GM21723 (cell line): ENCODE measurements around the gene COPG1.
A peak's percentile ranks its signal among the peaks of the same experiment; 100 is the strongest.
"Not testable (repeated sequence)": the region's sequence is repeated elsewhere in the genome, so short reads cannot be mapped to it uniquely, and the experiment has no call there.

Source experiments
- ATAC-seq: cut with Tn5 transposase; IDR thresholded peaks from one replicate; pipeline ENCODE4 v1.9.1; 2021; ENCODE audit warnings: mild to moderate bottlenecking, moderate library complexity; ENCODE audit not compliant: unreplicated experiment

Gene COPG1

DNA sequence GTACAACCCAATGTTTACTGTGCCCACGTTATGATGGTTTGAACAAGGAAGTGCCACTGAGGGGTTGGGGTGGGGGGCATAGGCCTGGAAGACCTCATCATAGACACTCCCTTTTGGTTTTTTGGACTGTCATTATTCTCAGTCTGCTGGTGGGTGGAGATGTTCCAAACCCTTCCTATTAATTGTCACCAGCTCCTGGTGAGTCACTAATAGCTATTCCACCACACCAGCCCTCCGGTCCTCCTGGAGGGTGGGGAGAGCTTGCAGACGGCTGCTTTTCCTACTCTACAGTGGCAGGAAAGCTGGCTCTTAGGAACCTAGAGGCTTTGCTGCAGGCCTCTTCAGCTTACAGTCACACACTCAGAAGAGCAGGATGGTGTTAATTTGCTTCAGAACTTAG is 9.0 kb upstream of the COPG1 start:
- ATAC-seq, result no peak

DNA sequence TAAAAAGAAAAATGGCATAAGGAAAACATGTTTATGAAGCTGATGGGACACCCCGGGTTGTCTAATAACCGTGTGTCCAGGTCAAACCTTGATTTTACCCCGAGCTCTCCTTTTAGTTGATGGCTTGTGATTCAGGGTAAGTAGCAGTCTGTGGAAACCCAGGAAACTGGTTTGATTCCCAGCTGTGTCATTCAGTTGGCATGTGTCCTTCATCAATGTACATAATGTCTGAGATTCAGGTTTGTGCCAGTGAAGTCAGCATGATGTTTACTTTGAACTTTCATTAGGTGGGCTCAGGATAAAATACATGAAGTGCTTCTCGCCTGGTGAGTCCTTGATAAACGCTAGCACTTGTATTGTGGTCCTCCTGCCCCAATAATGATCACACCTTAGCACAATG is 4.3 kb upstream of the COPG1 start:
- no peak for ATAC-seq

DNA sequence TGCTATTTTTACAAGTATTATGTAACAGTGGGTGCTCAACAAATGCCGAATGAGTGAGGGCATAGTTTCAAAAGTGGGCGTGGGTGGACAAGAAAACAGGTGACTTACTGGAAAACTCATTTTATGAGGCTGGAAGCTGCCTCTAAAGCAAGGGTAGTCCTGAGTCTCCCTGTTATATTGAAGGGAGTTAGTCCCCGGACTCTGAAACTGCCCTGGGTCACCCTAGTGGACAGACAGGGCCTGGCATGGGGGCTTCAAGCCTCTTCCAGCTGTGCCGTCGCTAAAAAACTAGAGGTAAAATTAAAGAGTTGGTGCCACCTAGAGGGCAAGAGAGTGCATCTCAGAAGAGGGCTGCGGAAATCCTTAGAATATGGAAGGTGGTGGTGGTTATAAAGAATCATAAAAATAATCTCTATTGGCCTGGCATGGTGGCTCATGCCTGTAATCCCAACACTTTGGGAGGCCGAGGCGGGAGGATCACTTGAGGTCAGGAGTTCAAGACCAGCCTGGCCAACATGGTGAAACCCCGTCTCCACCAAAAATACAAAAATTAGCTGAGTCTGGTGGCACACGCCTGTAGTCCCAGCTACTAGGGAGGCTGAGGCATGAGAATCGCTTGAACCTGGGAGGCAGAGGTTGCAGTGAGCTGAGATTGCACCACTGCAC is 3.6 kb upstream of the COPG1 start:
- peak; percentile 41 for ATAC-seq

DNA sequence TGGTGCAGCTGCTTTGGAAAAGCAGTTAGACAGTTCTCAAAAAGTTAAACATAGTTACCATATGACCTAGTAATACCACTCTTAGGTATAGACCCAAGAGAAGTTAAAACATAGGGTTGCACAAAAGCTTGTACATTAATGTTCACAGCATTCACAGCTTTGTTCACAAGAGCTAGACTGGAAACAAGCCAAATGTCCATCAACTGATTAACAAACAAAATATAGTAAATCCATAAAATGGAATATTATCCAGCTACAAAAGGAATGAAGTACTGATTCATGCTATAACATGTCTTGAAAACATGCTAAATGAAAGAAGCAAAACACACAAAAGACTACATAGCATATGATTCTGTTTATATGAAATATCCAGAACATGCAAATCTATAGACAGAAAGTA is 2.8 kb upstream of the COPG1 start:
- no peak for ATAC-seq

DNA sequence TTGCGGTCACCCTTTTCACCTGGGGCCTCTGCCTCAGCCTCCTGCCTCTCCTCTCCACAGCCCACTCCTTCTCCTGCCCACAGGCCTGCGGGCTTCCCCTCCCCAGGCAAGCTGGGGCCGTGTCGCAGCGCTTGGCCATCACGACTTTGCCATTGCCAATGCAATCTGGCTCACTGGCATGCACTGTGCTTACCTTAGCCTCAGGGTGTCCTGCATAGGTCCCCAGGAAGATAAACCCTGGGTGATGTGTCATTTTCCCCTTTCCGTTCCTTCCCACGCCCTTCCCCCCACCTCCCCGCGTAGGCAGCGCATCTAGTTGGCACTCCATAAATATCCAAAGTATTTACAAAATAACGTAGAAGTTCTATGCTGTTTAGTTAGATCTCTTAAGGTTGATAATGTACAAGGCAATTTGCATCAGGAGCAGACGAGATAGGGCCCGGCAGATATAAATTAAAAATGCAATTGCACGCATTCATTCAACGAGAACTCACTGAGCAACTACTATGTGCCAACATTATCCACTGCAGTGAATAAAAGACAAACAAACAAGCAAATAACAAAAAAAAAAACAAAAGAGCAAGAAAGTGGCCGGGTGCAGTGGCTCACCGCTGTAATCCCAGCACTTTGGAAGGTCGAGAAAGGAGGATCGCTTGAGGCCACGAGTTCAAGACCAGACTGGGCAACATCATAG is 973 bp upstream of the COPG1 start:
- ATAC-seq, result no peak

DNA sequence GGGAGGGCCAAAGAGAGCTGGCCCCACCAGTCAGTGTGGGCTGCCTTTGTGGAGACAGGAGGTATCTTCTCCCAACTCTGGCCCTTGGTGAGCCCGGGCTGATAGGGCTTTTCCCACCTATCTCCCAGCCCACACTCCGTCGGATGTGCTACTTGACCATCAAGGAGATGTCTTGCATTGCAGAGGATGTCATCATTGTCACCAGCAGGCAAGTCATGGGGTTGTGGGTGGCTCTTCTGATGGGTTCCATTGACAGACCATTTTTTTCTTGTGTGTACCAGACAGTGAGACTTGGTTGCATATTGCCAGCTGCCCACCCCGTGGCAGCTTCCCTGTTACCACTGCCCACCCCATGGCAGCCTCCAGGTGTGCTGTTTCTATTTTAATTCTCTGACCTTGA is 3.3 kb downstream of the COPG1 start:
- ATAC-seq, result no peak

DNA sequence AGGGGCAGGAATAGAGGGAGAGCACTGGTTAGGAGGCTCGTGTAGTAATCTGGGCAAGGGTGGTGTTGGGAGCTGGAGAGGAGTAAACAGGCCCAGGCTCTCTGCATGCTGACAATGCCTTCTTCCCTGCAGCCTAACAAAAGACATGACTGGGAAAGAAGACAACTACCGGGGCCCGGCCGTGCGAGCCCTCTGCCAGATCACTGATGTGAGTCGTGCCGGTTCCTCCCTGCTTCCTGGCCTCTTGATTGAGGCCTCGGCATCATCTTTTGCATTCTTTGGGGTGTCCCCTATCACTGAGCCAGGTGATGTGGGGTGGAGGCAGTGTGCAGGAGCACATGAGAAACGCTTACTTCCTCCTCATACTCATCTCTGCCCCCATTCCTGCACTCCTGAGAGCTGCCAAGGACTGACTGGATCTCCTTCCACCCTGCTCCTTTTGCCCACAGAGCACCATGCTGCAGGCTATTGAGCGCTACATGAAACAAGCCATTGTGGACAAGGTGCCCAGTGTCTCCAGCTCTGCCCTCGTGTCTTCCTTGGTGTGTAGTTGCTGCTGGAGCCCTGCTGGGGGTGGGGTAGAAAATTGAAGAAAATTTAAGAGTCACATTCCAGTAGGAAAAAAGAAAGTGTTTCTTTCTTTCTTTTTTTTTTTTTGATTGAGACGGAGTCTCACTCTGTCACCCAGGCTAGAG is 5.3 kb downstream of the COPG1 start:
- no peak for ATAC-seq

DNA sequence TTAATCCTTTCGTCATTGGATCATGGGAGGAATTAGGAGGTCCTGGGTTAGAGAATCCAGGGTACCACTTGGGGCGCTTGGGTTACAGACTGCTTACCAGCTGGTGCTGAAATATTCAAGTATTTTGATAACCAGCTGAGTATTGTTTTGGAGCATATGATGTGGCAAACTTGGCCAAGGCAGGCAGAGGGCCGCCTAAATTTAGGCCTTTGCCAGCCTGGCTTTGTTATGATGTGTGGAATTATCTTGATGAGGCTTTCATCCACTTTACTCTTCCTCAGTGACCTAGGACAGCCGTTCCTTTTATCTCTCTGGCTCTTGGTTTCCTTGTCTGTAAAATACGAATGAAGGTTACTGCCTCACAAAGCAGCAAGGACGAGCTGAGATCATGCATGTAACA is 6.9 kb downstream of the COPG1 start:
- no peak for ATAC-seq

DNA sequence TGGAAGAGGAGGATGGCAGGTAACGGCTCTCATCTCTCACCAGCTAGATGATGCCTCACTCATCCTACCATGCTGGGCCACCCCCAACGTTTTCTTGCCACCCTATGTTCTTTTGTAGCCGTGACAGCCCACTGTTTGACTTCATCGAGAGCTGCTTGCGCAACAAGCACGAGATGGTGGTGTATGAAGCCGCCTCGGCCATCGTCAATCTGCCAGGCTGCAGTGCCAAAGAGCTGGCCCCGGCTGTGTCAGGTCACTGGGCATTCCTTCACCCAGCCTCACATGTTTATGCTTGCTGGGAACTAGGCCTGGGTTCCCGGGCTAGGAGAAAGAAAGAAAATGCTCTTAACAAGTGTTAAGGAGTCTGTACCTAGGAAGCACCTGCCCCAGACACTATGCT is 8.2 kb downstream of the COPG1 start:
- no peak for ATAC-seq

DNA sequence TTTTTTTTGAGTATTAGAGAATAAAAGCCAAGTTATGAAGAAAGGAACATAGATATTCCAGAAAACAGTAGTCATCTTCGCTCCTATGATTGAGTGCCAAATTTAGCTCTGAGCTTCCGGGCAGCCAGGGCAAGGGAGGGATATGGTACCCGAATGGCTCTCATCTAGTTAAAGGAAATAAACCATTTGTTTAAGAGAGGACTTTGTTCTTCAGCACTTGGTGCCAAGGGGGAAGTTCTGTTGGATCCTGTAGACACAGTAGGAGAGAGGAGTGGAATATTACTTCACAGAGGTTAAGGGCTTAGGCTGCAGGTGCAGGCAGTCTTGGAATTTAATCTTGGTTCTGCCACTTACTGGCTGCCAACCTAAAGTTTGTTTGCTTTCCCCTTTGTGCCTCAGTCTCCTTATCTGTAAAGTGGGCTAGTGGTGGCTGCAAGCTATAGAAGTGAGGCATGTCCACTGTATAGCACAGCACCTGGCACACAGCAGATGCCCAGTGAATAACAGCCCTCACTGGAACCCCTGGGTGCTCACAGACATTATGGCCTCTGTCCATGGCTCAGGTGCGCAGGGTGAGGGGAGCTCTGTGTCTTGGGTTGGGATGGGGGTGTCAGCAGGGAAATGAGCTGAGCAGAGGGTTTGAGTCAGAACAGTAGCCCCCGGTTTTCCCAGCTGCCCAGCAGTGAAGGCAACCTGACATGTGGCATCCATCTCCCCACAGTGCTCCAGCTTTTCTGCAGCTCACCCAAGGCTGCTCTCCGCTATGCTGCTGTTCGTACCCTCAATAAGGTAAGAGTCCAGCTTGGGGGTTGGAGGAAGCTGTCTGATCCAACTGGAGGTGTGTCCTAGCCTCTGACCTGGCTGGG is 10.4 kb downstream of the COPG1 start:
- no peak for ATAC-seq

DNA sequence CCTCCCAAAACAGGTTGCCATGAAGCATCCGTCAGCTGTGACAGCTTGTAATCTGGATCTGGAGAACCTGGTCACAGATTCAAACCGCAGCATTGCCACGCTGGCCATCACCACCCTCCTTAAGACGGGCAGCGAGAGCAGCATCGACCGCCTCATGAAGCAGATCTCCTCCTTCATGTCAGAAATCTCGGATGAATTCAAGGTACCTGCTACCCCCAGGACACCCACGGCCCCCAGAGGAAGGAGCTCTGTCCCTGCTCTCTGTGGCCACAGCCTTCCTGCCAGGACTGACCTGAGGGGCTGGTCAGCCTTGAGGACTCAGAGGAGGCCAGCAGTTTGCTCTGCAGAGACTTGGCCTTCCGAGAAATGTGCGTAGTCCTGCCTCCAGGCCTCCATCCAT is 11.2 kb downstream of the COPG1 start:
- ATAC-seq, result no peak

DNA sequence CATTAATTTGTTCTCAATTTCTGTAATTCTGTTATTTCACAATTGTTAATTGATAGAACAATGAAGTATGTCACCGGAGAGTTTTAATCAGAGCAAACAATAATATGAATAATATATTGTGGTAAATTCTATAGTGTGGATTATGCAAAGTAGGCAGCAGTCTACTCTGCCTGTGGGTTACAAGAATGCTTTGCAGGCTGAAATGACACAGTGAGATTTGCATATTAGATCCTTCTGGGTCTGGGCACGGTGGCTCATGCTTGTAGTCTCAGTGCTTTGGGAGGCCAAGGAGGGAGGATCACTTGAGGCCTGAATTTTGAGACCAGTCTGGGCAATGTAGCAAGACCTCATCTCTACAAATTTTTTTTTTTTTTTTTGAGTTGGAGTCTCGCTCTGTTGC is 12.5 kb downstream of the COPG1 start:
- no peak for ATAC-seq

DNA sequence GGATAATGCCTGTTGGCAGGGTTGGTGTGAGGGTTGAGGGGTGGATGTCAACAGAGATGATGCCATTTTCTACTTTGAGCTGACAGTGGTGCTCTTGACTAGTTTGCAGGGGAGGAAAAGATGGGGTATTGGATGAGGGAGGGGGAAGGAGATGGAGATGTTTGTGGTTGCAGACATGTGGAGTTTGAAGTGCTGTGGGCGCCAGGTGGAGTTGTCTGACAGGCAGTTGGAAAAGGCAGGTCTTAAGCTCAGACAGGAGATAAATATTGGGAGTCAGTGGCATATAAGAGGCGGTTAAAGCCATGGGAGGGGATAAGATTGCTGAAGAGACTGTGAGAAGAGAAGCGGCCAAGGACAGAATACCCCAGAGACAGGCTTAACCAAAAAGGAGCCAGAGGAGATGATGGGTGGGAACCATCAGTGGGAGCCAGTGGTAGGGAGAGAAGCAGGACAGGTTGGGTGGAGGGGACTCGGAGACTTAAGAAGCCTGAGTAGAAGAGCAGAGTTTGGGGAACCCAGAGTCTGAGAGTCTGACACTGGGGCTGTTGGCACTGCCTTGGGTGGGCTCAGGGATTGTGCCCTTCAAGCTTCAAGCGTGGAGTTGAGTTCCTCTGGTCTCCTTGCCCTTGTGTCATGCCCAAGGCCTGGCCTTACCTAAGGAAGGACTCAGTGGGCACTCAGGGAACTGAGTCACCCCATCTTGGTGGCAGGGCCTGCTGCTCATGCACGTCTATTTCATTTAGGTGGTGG is 13.9 kb downstream of the COPG1 start:
- no peak for ATAC-seq

DNA sequence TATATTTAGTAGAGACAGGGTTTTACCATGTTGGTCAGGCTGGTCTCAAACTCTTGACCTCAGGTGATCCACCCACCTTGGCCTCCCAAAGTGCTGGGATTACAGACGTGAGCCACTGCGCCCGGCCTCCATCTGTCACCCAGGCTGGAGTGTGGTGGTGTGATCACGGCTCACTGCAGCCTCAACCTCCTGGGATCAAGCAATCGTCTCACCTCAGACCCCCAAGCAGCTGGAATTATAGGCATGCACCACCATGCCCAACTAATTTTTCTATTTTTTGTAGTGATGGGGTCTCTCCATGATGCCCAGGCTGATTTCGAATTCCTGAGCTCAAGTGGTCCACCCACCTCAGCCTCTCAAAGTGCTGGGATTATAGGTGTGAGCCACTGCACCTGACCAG is 15.6 kb downstream of the COPG1 start:
- not testable (repeated sequence) for ATAC-seq

DNA sequence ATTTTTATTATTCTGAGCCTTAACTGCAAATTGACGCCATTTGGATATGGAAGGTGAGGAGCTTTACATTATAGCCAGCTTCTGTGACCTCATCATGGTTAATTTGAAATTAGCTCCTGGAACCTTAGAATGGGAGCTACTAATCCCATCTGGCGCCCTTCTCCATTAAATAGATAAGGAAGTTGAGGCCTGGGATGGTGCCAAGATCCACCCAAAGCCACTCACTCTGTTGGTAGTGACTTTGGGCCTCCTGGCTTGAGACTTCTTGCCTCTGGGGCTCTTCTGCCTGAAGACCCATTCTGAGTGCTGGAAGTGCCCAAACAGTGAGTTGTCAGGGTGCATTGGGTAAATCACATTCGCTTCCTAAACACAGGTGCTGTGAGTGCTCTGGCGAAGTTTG is 17.2 kb downstream of the COPG1 start:
- no peak for ATAC-seq

DNA sequence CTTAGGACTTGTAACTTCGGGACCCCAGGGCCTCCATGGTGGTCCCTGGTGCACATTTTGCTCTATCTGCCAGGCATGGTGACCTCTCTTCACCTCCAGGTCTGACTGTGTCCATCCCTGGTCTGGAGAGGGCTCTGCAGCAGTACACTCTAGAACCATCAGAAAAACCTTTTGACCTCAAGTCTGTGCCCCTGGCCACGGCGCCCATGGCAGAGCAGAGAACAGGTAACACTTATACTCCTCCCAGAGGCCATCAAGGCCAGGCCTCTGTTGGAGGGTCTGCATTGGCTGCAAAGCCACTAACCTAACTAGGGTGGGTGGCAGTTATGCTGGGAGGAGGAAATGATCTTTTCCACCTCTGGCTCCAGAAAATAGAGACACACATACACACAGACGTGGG is 19.0 kb downstream of the COPG1 start:
- ATAC-seq, result no peak

DNA sequence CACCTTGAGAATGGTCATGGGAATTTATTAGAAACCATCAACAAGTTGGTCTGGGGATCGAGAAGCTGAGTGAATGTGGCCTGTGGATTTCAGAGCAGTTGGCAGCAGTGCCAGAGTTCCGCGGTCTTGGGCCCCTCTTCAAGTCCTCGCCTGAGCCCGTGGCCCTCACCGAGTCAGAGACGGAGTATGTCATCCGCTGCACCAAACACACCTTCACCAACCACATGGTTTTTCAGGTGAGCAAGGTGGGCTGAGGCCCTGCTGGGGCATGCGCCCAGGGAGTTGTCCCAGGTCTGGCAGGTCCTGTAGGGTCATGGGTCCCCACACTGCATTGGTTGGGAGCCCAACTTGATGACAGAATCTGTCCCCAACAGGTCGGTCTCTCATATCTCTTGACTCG is 22.3 kb downstream of the COPG1 start:
- no peak for ATAC-seq

DNA sequence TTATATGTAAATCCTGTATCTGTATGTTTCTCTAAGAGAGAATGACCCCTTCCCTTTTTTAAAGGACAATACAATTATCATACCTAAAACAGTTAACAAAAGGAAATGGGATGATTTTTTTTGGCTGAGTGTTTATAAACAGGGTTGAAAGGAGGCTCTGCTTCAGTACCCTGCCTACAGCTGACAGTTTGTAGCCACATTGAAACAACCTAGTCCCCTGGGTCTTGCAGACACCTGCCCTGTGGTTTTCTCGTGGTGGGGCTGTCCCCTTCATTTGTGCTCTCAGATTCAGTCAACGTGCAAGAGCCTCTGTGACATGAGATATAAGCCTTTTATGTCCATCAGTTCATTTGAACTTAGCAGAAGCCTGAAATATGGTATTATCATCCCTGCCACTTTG is 27.0 kb downstream of the COPG1 start:
- ATAC-seq, result peak; percentile 85

DNA sequence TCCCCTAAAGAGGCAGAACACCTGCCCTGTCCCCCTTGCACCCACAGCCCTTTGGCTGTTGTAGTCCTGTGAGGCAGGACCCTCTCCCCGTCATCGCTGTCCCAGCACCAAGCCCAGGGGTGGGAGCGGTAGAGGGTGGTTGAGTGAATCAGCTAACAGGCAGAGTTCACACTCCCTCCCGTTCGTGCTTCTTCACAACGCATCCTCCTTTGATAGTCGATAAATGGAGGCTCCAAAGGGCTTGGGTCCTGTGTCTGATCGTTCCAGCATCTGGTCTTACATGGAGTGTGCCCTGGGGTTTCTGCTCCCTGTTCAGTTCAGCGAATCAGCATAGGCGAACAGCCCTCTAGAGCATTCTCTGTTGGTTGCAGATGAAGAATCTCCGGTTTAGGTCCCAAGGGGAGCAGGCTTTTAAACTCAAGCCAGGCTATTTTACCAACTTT is 28.4 kb downstream of the COPG1 start:
- ATAC-seq, result no peak

DNA sequence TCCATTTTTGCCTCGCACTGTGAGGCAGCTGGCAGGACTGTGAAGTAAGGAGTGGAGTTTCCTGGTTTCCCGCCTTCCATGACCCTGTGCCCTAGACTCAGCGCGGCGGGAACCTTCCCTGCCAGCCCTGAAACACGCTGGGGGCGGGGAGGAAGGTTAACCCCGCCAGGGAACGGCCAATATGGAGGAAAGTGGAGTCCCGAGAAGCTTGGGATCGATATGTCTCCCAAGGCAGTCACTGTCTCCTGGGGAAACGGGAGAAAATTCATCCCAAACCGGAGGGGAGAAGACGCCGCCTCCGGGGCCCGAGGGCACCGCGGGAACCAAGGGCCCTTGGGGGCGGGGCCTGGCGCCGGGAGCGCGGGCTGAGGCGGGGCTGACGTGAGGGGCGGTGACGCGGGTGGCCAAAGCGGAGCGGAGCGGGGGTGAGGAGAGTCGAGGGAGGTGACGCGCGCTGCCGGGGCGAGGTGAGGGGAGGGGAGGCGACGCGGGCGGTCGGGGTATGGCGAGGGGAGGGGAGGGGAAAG is 29.1 kb downstream of the COPG1 start, which contains the start of gene HMCES:
TSS of gene HMCES (plus strand) at position 432 of the 527 bp plus-strand sequence. CDS start 863 bp downstream, outside the sequence.
- peak; percentile 52 for ATAC-seq
